Gastroesophageal sphincter (tissue), 3 donors: Measurements from ENCODE around the gene WFIKKN1.

Experiments used
- EP300 ChIP-seq: sonication (generic); formaldehyde crosslinking; IDR thresholded peaks from one replicate; pipeline ENCODE4 v1.6.1; 2017; ENCODE audit warnings: antibody characterized with exemption, mild to moderate bottlenecking
- POLR2A ChIP-seq, 2 donors: fragments of 450-650 bp; IDR thresholded peaks; one replicate each; pipeline ENCODE4 v1.6.1; 2017; ENCODE audit warnings: antibody characterized with exemption in 2 of 2, mild to moderate bottlenecking in 2 of 2, moderate library complexity in 1 of 2
- POLR2AphosphoS5 ChIP-seq: sonication (generic); formaldehyde crosslinking; IDR thresholded peaks from one replicate; pipeline ENCODE4 v1.6.1; 2017; ENCODE audit warnings: antibody characterized with exemption
- TF ChIP-seq, protein P1 (sequence below), 4 experiments: fragments of 200-600 bp in 2 of 4; fragments of 450-650 bp in 2 of 4; sonication (generic) in 1 of 4; IDR thresholded peaks; one replicate each; pipeline ENCODE4 v1.5.1; 2017 to 2019; ENCODE audit warnings: antibody characterized with exemption in 4 of 4, mild to moderate bottlenecking in 2 of 4, moderate library complexity in 2 of 4

DNA sequence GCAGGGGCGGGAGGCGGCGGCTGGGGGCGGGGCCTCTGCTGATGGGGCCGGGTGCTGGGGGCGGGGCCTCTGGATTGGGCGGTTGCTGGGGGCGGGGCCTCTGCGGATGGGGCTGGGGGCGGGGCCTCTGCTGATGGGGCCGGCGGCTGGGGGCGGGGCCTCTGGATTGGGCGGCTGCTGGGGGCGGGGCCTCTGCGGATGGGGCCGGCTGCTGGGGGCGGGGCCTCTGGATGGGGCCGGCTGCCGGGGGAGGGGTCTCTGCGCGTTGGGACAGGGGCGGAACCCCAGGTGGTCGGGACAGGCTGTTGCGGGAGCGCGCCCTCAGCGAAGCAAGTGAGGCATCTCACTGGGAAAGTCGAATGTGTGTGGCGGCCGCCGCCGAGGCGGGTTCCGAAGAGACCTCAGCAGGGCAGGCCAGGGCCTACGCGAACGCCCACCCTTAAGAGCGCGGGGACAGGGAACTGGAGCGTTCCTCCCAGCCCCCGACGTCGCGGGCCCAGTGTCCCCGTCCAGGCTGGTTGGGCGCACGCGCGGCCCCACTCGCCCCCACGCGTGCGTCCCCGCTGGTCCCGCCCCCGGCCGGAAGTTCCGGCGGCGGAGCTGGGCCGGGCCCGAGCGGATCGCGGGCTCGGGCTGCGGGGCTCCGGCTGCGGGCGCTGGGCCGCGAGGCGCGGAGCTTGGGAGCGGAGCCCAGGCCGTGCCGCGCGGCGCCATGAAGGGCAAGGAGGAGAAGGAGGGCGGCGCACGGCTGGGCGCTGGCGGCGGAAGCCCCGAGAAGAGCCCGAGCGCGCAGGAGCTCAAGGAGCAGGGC is 49.2 kb downstream of the WFIKKN1 start, which contains the start of gene STUB1:
- TF ChIP-seq, protein P1, sequence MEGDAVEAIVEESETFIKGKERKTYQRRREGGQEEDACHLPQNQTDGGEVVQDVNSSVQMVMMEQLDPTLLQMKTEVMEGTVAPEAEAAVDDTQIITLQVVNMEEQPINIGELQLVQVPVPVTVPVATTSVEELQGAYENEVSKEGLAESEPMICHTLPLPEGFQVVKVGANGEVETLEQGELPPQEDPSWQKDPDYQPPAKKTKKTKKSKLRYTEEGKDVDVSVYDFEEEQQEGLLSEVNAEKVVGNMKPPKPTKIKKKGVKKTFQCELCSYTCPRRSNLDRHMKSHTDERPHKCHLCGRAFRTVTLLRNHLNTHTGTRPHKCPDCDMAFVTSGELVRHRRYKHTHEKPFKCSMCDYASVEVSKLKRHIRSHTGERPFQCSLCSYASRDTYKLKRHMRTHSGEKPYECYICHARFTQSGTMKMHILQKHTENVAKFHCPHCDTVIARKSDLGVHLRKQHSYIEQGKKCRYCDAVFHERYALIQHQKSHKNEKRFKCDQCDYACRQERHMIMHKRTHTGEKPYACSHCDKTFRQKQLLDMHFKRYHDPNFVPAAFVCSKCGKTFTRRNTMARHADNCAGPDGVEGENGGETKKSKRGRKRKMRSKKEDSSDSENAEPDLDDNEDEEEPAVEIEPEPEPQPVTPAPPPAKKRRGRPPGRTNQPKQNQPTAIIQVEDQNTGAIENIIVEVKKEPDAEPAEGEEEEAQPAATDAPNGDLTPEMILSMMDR (IDR thresholded peaks at IDR 0.05), result peak in 1 of 4 experiments; percentile 7
- TF ChIP-seq EP300 (no peak), POLR2A (IDR thresholded peaks at IDR 0.05) (peak; percentile 82 to 93), POLR2AphosphoS5 (no peak)
